Measurements from ENCODE around the gene LDHD.

DNA sequence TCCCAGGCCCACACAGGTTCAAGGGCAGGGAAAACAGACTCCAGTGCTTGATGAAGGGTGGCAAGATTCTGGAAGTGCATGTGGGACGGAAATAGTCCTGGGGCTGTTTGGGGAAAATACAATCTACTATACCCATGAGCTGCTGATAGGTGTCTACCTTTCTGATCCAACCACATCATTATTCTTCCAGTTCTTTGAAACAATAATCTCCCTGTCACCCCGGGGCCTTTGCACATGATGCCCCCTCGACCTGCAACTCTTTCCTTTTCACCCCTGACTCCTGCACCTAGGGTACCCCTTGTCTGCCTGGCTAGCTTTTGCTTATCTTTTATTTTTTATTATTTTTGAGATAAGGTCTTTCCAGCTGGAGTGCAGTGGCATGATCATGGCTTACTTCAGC is 45.0 kb downstream of the LDHD start:
- TF ChIP-seq CTCF (IDR thresholded peaks at IDR 0.05) (no peak), POLR2A (IDR thresholded peaks at IDR 0.05) (no peak)
